Caki2 (cell line): ENCODE data around the gene POMT2. TPM values are rescaled to one million over a fixed set of nuclear protein-coding genes. Genes with fewer than 3 reads are reported as not detected.
A peak's percentile ranks its signal among the peaks of the same experiment; 100 is the strongest.
"Not testable (repeated sequence)": the region's sequence is repeated elsewhere in the genome, so short reads cannot be mapped to it uniquely, and the experiment has no call there.

Source experiments
- DNase-seq: peaks from one replicate; pipeline ENCODE4 v3.0.0-alpha.2; 2015; ENCODE audit warnings: low read depth
- in situ Hi-C: cut with HindIII; loops from 2 replicates; pipeline ENCODE4 v1.10.0; 2016; ENCODE audit warnings: low sequenced_read_pairs, low pct_unique_long_range_greater_than_20kb, mixed read lengths
- total RNA-seq: library from RNA; depleted of rRNA; stranded (reverse); fragments of >200 nt; shearing (Covaris generic); gene quantifications from 2 replicates; pipeline ENCODE4 v1.2.3, GENCODE V29; 2014; ENCODE audit warnings: low replicate concordance; rRNA removed

POMT2 gene, protein sequence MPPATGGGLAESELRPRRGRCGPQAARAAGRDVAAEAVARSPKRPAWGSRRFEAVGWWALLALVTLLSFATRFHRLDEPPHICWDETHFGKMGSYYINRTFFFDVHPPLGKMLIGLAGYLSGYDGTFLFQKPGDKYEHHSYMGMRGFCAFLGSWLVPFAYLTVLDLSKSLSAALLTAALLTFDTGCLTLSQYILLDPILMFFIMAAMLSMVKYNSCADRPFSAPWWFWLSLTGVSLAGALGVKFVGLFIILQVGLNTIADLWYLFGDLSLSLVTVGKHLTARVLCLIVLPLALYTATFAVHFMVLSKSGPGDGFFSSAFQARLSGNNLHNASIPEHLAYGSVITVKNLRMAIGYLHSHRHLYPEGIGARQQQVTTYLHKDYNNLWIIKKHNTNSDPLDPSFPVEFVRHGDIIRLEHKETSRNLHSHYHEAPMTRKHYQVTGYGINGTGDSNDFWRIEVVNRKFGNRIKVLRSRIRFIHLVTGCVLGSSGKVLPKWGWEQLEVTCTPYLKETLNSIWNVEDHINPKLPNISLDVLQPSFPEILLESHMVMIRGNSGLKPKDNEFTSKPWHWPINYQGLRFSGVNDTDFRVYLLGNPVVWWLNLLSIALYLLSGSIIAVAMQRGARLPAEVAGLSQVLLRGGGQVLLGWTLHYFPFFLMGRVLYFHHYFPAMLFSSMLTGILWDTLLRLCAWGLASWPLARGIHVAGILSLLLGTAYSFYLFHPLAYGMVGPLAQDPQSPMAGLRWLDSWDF
- total RNA-seq, result 9.4 and 27.4 TPM in 2 replicates

DNA sequence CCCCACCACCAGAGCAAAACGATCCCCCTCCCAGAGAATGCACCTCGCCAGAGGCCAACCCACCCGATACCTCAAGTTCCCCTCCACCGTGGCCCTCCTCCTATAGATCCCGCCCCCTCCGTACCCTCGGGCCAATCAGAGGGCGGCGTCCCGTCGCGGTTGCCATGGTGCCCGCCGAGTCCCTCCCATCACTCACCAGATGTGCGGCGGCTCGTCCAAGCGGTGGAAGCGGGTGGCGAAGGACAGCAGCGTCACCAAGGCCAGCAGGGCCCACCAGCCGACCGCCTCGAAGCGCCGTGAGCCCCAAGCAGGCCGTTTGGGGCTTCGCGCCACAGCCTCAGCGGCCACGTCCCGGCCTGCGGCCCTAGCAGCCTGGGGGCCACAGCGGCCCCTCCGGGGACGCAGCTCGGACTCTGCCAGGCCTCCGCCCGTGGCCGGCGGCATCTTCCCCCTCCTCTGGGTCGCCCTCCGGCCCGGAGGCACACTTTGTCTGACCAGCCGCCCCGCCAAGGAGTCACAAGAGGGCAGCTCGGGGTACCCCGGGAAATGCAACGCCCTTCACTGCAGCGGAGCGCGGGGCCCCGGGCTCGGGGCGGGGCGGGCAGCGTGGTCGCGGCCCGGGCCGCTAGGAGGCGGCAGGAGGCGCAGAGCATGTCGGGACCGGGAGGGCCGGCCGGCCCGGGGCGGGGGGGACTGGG, at the start of gene POMT2:
Gene POMT2, minus strand, starts transcription at position 646 of the 698 bp plus-strand sequence. Its CDS starts 202 bp downstream, at position 444.
- in situ Hi-C loops, result no loop called here
- DNase-seq, result peak; percentile 88

DNA sequence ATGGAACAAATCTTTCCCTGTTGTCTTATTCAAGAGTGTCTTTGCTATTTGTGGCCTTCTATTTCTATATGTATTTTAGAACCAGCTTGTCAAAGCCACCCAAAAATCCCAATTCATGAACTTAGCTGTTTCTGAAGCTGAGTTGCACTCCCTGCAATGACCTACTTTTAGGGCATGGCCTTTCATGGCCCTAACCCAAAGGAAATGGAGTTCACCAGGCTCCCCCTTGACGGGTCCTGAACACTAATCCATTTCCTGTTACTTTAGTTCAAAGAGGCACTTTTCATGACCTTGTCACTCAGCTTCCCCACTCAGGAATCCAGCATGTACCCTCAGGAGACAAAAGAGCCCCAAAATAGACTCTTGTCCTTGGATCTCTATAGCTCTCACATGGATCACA, 48.6 kb upstream of the POMT2 start:
- in situ Hi-C loops, result no loop called here
- DNase-seq, result no peak

DNA sequence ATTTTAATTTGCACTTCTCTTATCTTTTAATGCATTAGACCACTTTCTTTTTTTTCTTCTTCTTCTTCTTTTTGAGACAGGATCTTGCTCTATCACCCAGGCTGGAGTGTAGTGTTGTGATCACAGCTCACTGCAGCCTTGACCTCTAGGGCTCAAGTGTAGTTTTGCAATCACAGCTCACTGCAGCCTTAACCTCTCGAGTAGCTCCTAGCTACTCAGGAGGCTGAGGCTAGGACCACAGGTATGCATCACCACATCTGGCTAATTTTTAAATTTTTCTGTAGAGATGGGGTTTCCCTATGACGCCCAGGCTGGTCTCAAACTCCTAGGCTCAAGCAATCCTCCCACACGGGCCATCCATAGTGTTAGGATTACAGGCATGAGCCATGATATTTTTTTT, 43.5 kb upstream of the POMT2 start:
- in situ Hi-C loops, result no loop called here
- no peak for DNase-seq

DNA sequence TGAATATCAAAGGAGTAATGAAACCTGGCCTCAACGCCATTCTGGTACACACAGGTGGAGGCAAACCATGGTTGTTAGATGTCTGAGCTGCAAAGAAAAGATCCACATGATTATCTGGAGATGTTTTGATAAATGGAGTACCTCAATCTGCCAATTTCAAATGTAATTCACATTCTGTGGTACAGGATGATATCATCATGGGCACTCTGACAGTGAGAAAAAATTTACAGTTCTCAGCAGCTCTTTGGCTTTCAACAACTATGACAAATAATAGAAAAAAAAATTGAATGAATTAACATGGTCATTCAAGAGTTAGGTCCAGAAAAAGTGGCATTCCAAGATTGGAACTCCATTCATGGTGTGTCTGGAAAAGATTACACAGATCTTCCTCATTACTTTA, 38.9 kb upstream of the POMT2 start:
- DNase-seq, result no peak
- in situ Hi-C loops, result no loop called here

DNA sequence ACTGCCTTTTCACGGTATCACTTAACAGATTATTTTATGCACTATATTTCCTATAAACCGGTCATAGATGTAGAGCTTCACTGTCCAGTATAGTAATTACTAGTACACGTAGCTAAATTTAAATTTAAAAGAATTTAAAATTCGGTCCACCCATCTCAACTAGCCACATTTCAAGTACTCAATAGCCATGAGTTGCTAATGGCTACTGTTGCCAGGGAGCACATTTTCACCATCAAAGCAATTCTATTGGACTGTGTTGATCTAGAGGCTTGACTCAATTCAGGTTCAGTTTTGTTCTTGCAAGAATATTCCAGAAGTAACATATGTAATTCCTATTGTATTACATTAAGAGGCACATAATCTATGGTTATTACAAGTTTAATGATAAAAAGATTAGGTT, 36.2 kb upstream of the POMT2 start:
- no peak for DNase-seq
- in situ Hi-C loops, result no loop called here

DNA sequence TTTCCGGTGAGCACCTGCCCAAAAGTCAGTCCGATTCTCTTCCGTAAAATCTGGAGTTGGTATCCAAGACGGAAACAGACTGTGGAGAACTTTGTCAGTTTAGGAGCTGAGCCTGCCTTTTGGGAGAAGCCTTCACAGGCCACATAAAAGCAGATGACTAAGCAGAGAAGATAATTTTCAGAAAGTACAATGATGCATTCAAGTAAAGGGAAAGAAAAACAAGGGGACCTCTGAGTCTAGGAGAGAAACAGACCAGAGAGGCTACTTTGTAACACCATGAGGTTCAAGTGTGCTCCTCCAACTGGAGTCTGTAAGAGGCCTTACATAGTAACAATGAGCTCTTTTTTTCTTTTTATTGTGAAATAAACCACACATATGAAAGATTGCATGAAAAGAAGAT, 35.1 kb upstream of the POMT2 start:
- no peak for DNase-seq
- in situ Hi-C loops, result no loop called here

DNA sequence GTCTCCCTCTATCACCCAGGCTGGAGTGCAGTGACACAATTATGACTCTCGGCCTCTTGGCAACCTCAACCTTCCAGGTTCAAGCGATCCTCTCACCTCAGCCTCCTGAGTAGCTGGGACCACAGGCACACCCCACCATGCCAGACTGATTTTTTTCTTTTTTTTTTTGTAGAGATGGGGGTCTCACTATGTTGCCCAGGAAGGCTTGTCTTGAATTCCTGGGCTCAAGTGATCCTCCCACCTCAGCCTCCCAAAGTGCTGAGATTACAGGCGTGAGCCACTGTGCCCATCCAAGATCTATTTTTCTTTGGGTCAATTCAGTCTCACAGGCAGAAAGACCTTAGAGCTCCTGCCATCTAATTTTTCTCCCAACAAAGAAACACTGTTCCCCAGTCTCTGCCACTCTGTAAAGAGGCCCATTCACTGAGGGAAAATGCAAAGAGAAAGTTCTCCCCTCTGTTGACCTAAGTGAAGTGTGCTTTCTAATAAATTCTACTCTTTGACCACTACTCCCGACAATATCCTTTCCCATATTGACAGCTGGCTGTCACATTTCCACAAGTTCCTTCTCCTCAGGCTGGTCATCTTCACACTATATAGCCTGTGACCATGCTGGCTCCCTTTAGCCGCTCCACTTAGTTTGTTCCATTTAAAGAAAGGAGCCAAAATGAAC, 32.9 kb upstream of the POMT2 start:
- in situ Hi-C loops, result no loop called here
- no peak for DNase-seq

DNA sequence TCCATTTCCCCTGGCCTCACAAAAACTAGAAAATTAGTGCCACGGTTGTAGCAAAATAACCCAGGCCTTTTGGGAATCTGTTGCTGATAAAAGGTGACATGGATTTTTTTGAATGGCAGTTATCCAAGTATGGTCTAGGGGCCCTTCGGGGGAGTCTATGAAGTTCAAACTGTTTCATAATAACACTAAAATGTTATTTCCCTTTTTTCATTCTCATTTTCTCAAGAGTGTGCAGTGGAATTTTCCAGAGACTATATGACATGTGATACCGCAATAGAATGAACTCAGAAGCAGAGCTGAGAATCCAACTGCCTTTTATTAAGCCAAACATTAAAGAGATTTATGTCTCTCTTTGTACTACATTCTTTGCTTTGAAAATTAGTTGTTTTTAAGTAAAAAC, 27.1 kb upstream of the POMT2 start:
- in situ Hi-C loops, result no loop called here
- no peak for DNase-seq

DNA sequence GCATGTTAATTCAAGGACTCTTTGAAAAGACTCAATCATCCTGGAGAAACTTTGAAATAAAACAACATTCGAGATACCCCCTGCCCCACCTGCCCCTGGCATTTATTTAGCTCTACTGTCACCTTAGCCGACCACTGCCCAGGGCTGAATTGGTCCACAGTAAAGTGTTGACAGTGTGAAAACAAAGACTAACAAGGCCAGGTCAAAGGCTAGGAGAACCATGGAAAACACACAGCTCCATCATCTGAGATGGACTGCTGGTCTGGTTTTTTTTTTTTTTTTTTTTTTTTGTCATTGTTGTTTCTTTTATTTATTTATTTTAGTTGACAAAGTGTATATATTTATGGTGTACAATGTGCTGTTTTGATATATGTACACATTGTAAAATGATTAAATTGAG, 25.8 kb upstream of the POMT2 start:
- no peak for DNase-seq
- in situ Hi-C loops, result no loop called here

DNA sequence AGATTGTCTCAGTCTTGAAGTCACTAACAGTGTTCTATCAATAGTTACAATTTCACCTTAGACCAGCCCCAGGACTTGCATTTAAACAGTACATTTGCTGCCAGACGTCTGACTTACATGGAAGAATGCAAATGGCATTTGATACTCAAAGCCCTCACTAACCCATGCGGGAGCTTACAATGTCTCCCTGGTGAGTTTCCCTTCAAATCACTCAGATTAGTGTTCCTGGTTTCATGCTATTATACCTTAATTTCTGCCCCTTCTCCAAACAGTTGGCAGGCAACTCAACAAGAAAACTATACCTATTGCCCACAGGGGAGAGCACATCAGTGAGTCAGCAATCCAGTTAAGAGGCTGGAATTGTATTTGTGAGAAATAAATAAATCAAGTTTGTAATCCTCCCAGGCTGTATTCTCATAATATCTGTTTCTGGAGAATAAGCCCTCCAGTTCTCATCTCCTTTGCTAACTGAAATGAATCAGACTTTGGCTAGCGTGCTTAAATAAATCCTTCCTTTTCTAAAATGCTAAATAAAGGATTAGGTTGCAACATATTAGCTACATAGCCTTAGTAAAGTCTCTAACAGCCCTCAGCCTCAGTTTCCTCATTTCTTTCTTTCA, 23.8 kb upstream of the POMT2 start:
- no peak for DNase-seq
- in situ Hi-C loops, result no loop called here

DNA sequence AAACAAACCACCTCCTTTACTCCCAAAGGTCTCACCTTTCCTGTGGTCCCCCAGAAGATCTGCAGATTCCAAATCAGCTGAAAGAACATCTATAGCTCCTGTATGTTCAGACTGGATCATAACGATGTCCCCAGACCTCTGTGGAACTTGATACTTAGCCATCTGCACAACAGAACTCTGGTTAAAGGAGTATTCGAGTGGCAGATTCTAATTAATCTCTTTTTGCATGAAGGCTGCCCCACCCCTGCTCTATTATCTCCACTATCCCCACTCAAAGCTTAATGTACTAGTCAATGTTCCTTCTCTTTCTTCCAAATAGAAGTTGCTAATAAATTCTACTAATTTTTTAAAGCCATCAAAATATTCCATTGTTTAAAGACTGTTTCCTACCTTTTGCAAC, 23.0 kb upstream of the POMT2 start:
- no peak for DNase-seq
- in situ Hi-C loops, result no loop called here

DNA sequence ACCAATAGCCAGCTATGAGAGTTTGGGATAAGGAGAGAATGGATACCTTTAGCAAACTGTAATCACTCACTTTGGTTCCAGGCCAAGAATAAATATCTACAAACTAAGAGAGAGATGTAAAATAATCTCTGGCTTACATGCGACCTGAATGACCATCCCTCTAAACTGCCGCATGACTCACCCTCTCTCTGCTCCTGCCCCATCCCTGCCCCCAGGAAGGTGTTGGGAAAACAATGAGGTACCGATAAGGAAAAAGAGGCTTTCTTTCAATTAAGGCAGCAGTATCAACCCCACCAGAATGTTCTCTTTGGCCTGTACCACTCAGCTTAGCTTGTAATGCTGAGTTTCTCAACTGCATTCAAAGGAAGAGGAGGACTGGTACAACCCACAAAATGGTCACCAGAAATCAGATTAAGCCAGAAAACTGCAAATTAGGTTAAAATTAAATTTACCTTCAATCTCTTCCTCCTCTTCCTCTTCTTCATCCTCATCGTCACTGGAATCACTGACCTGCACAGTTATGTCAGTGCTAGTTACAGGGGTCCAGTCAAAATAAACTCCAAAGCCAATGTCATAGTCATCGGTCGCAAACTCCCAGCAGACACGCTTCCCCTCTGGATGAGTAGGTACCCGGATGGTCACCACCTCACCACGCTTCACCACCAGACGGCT, 22.2 kb upstream of the POMT2 start:
- no peak for DNase-seq
- in situ Hi-C loops, result no loop called here

DNA sequence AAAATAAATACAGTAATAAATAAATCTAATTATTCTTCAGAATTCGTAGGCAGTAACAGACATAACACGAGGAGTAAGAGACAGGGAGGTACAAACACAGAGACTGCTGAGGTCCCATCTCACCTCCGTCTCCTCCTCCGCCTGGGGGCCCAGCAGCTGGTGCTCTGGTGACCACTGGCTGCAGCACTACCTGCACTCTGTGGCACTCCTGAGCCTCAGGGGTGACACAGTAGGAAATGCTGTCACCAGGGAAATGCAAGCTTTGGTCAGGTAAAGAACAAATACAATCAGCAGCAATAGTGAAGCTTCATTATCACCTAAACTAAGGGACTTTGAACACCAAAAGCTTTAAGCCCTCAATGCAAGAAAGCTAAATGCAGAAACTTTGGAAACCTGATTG, 19.7 kb upstream of the POMT2 start:
- in situ Hi-C loops, result no loop called here
- DNase-seq, result no peak

DNA sequence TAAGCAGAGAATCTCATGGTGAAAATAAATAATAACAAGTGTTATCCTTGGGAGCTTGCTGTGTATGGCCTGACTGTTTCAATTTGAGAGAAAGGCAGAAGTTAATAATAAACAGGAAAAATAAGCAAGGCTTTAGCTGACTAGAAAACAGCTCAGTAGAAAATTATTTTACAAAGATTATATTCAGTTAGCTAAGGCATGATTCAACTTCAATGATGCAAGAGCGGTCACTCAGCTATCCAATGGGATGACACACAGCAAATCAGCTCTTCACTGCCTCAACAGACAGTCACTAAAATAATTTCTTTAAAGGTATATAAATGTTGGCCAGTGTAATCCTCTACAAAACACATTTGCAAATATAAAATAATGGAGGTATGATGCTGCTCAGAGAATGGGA, 18.7 kb upstream of the POMT2 start:
- DNase-seq, result peak; percentile 21
- in situ Hi-C loops, result no loop called here

DNA sequence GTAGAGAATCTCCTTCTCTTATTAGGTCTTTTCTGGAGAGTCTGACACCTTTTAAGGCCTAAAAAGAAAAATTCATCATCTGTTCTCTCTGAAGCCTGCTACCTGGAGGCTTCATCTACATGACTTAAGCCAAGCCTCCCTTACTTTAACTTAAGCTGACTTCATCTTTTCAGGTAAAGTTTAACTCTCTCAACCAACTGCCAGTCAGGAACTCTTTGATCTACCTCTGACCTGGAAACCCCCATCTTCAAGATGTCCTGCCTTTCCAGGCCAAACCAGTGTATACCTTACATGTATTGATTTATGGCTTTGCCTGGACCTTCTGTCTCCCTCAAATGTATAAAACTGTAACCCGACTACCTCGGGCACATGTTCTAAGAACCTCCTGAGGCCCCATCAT, 17.6 kb upstream of the POMT2 start:
- in situ Hi-C loops, result no loop called here
- no peak for DNase-seq

DNA sequence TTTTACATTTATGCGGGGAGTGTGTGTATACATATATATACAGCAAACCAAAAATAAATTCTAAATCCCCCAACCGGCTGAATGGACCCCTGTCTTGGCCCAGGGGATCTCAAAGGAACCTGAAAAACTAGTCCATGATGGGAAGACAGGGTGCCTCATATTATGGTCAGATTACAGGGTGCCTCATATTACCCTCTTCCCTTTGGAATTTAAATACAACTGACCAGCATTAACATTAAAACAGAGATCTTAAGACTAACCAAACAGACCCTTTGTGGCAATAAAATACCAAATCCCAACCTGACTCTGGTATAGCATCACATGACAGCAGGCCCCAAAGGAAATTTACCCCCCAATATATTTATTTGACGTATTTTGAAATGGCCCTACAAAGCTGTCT, 17.2 kb upstream of the POMT2 start:
- in situ Hi-C loops, result no loop called here
- DNase-seq, result no peak

DNA sequence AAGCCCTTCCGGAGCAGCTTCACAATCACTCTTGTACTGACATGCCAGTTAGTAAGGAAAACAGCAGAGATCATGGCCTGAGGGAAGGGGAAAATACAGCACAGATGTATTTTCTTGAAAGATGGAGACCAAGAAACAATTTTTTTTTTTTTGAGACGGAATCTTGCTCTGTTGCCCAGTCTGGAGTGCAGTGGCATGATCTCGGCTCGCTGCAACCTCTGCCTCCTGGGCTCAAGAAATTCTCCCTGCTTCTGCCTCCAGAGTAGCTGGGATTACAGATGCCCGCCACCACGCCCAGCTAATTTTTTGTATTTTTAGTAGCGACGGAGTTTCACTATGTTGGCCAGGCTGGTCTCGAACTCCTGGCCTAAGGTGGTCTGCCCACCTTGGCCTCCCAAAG, 16.6 kb upstream of the POMT2 start:
- DNase-seq, in situ Hi-C loops: not testable (repeated sequence)

DNA sequence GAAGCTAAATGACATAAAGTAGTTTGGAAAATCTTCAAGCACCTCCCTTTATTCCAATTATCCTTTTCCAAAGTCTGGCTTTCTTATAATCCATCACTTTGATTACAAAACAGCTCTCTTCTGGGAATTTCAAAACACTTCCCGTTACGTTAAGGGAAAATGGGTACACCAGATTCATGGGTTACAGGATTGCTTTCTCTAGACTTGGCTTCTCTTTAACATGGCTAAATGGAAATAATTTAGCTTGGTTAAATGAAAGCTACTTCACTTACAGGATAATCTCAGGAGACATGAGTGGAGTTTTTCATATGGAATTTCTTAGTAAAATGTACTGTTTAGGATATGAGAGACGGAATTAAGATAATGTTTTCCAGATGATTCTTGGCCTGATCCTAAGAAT, 14.9 kb upstream of the POMT2 start:
- in situ Hi-C loops, result no loop called here

More for the DNA sequence above, 14.9 kb upstream of the POMT2 start:
- DNase-seq, result no peak
